HFF-Myc (cell line): ENCODE results near the gene BEST1.

Experiments used
- DNase-seq: peaks from one replicate; pipeline ENCODE4 v3.0.0-alpha.2; 2011; ENCODE audit warnings: low read depth; ENCODE audit errors: extremely low read depth
- H3K4me3 ChIP-seq: replicated peaks from 2 replicates; pipeline ENCODE4 v1.5.1; 2011; ENCODE audit warnings: low read depth, mild to moderate bottlenecking, control low read depth, low read length
- TF ChIP-seq, protein P1 (sequence below): IDR thresholded peaks from 2 replicates; pipeline ENCODE4 v1.5.1; 2012; ENCODE audit warnings: mild to moderate bottlenecking, low read depth, low read length, control low read depth; ENCODE audit errors: missing control alignments

BEST1 gene

DNA sequence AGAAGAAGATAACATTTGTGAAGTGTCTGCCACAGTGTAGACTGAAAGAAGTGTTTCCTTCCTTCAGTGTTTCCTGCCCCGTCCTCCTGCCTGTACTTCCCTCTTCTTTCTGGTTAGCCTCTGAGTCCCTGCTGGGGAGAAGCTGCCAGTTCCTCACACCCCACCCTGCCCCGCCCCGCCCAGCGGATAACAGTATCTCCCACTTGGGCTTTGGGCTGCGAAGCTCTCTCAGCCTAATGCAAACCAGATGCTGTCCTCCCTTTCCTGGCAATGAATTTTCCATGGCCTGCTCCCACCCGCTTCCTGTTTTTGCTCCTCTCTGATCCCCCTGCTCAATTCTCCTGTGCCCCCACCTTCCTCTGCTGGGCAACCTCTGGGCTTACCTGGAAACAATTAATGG, 27.6 kb upstream of the BEST1 start:
- peak; percentile 91 for DNase-seq
- TF ChIP-seq, protein P1, sequence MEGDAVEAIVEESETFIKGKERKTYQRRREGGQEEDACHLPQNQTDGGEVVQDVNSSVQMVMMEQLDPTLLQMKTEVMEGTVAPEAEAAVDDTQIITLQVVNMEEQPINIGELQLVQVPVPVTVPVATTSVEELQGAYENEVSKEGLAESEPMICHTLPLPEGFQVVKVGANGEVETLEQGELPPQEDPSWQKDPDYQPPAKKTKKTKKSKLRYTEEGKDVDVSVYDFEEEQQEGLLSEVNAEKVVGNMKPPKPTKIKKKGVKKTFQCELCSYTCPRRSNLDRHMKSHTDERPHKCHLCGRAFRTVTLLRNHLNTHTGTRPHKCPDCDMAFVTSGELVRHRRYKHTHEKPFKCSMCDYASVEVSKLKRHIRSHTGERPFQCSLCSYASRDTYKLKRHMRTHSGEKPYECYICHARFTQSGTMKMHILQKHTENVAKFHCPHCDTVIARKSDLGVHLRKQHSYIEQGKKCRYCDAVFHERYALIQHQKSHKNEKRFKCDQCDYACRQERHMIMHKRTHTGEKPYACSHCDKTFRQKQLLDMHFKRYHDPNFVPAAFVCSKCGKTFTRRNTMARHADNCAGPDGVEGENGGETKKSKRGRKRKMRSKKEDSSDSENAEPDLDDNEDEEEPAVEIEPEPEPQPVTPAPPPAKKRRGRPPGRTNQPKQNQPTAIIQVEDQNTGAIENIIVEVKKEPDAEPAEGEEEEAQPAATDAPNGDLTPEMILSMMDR, result no peak
- no peak overlapping the region for H3K4me3 ChIP-seq

GRCh38 chr11:61923166-61924063, 26.7 kb upstream of the BEST1 start:
- peak; percentile 57 for DNase-seq
- TF ChIP-seq, protein P1, result no peak
- 0 out of 2 replicates have a peak overlapping the region, but pooled peaks have one; percentile 5 for H3K4me3 ChIP-seq

DNA sequence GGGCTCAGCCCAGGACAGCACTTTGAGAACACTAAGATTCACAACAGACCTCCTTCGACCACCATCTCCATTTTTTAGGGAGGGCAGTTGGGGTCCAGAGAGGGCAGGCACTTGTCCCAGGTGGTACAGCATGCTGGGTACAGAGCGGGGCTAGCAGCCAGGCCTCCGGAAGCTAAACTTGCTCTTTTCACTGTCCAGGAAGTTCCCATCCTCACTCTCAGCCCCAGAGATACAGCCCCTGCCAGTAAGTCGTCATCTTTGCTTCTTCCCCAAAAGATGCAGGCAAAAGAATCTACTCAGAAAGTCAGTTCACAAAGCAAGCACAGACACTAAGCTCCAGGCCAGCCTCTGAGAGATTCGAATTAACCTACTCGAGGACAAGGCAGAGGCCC, 26.1 kb upstream of the BEST1 start:
- no peak overlapping the region for H3K4me3 ChIP-seq
- DNase-seq, result no peak

DNA sequence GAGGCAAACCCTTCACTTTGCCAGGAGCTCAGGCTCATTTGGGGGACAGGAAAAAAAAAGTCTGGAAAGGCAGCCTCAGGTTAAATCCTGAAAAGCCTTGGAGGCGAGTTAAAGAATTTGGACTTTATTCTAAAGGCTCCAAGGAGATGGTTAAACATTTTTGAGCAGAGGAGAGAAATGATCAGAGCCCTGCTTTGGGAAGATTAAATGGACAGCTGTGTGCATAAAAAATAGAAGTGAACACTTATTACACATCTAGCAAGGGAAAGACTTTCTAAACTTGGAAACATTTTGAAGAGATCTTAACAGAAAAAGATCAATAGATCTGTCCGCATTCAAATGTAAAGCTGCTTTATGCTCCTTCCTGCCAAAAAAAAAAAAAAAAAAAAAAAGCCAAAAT, 24.4 kb upstream of the BEST1 start:
- no peak for DNase-seq
- no peak overlapping the region for H3K4me3 ChIP-seq
- TF ChIP-seq, protein P1, result no peak

More for the DNA sequence above, 26.1 kb upstream of the BEST1 start:
- TF ChIP-seq, protein P1, result no peak

- no peak overlapping the region for H3K4me3 ChIP-seq
- TF ChIP-seq, protein P1, result no peak
- no peak for DNase-seq
These were observed 23.9 kb upstream of the BEST1 start for GRCh38 chr11:61926235-61926634.

DNA sequence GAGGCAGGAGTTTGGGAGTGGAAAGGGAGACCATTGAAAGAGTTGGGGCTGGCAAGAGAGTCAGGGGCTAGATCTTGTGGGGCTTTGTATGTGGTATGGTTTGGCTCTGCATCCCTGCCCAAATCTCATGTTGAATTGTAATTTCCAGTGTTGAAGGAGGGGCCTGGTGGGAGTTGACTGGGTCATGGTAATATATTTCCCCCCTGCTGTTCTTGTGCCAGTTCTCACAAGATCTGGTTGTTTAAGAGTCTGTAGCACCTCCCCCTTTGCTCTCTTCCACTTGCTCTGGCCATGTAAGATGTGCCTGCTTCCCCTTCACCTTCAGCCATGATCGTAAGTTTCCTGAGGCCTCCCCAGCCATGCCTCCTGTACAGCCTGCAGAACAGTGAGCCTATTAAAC, 22.6 kb upstream of the BEST1 start:
- no peak for DNase-seq
- TF ChIP-seq, protein P1, result no peak
- H3K4me3 ChIP-seq, result no peak overlapping the region
